OCI-LY1 (cell line): Measurements from ENCODE around the gene ADARB2.

ENCODE experiments used
- H2AFZ ChIP-seq: fragments of 200-600 bp; sonication (generic), shearing (Covaris generic); 2 replicates; pipeline ENCODE4 v1.6.0; 2014; ENCODE audit warnings: antibody characterized with exemption, mild to moderate bottlenecking, low read length
- H3F3A ChIP-seq: fragments of 200-600 bp; sonication (generic), shearing (Covaris generic); 2 replicates; pipeline ENCODE4 v1.6.0; 2014; ENCODE audit warnings: mild to moderate bottlenecking, antibody characterized with exemption, low read length, moderate library complexity; ENCODE audit not compliant: insufficient read depth
- H3K27ac ChIP-seq: fragments of 200-600 bp; sonication (generic); 2 replicates; pipeline ENCODE4 v1.5.1; 2014; ENCODE audit warnings: low read length, mixed run types, mild to moderate bottlenecking, low read depth; ENCODE audit not compliant: poor library complexity, severe bottlenecking
- H3K27me3 ChIP-seq: fragments of 200-600 bp; sonication (generic); 2 replicates; pipeline ENCODE4 v1.6.0; 2014; ENCODE audit warnings: antibody characterized with exemption, mild to moderate bottlenecking, low read length, moderate library complexity; ENCODE audit not compliant: insufficient read depth
- H3K36me3 ChIP-seq: fragments of 200-600 bp; sonication (generic); 2 replicates; pipeline ENCODE4 v1.6.1; 2014; ENCODE audit warnings: mild to moderate bottlenecking, antibody characterized with exemption, low read length, moderate library complexity, mixed read lengths; ENCODE audit not compliant: insufficient read depth
- H3K4me1 ChIP-seq: fragments of 200-600 bp; sonication (generic); 2 replicates; pipeline ENCODE4 v1.5.1; 2014; ENCODE audit warnings: mild to moderate bottlenecking, low read length, moderate library complexity; ENCODE audit not compliant: insufficient read depth, severe bottlenecking
- H3K4me2 ChIP-seq: fragments of 200-600 bp; sonication (generic), shearing (Covaris generic); 2 replicates; pipeline ENCODE4 v1.6.1; 2014; ENCODE audit warnings: low read length
- H3K4me3 ChIP-seq: fragments of 200-600 bp; sonication (generic); 2 replicates; pipeline ENCODE4 v1.5.1; 2014; ENCODE audit warnings: low read length, low read depth, mild to moderate bottlenecking, mixed read lengths; ENCODE audit not compliant: poor library complexity, severe bottlenecking
- H3K79me2 ChIP-seq: fragments of 200-600 bp; shearing (Covaris generic); 2 replicates; pipeline ENCODE4 v1.6.1; 2016; ENCODE audit warnings: mixed run types, low read length, mixed read lengths; ENCODE audit not compliant: insufficient read depth
- H3K9ac ChIP-seq: fragments of 200-600 bp; sonication (generic), shearing (Covaris generic); 2 replicates; pipeline ENCODE4 v1.6.1; 2014; ENCODE audit warnings: mild to moderate bottlenecking, low read length, mixed read lengths
- H3K9me2 ChIP-seq: fragments of 200-600 bp; sonication (generic), shearing (Covaris generic); 2 replicates; pipeline ENCODE4 v1.6.1; 2014; ENCODE audit warnings: low read depth, mild to moderate bottlenecking, low read length, mixed read lengths
- H3K9me3 ChIP-seq: fragments of 200-600 bp; shearing (Covaris generic); 2 replicates; pipeline ENCODE4 v1.6.1; 2014; ENCODE audit warnings: low read length, mixed read lengths
- H4K20me1 ChIP-seq: fragments of 200-600 bp; sonication (generic), shearing (Covaris generic); 2 replicates; pipeline ENCODE4 v1.6.0; 2016; ENCODE audit warnings: mild to moderate bottlenecking, low read length; ENCODE audit not compliant: insufficient read depth
- CTCF ChIP-seq: fragments of 200-600 bp; sonication (generic), shearing (Covaris generic); IDR thresholded peaks from 2 replicates; pipeline ENCODE4 v1.5.1; 2017; ENCODE audit warnings: mild to moderate bottlenecking, antibody characterized with exemption, low read length, moderate library complexity, mixed read lengths
- EZH2 ChIP-seq: fragments of 200-600 bp; sonication (generic), shearing (Covaris generic); IDR thresholded peaks from 2 replicates; pipeline ENCODE4 v1.8.0; 2017; ENCODE audit warnings: borderline replicate concordance, mixed run types, mild to moderate bottlenecking, antibody characterized with exemption, low read length, moderate library complexity, mixed read lengths

ADARB2 gene

GRCh38 chr10:1191752-1192151 lies 545.6 kb downstream of the ADARB2 start:
- Histone ChIP-seq H3K9me2 (no peaks in the 10 kb centered on the region), H3K27me3 (no peaks in the 10 kb centered on the region; the same call in 1 of the 2 replicates), H2AFZ (no peak overlapping the region), H3K9me3 (no peaks in the 10 kb centered on the region), H3K4me3 (no peak overlapping the region), H3F3A (no peaks in the 10 kb centered on the region), H3K4me2 (no peak overlapping the region), H3K36me3 (no peaks in the 10 kb centered on the region; the same call in 1 of the 2 replicates), H3K4me1 (no peaks in the 10 kb centered on the region), H4K20me1 (no peaks in the 10 kb centered on the region), H3K79me2 (no peaks in the 10 kb centered on the region), H3K9ac (no peak overlapping the region), H3K27ac (no peak overlapping the region)
- TF ChIP-seq CTCF, result no peak
- TF ChIP-seq EZH2, result no peak

- no peaks in the 10 kb centered on the region for H3K79me2 ChIP-seq
- no peaks in the 10 kb centered on the region for H3K9me3 ChIP-seq
- H3K9me2 ChIP-seq, result no peaks in the 10 kb centered on the region
- H3F3A ChIP-seq, result no peaks in the 10 kb centered on the region
- H3K4me3 ChIP-seq, result no peak overlapping the region
- no peak overlapping the region for H3K9ac ChIP-seq
- no peak for TF ChIP-seq EZH2
- H3K4me2 ChIP-seq, result no peak overlapping the region
- no peaks in the 10 kb centered on the region for H3K4me1 ChIP-seq
- no peaks in the 10 kb centered on the region; the same call in 1 of the 2 replicates for H3K36me3 ChIP-seq
- no peak overlapping the region for H2AFZ ChIP-seq
- H3K27ac ChIP-seq, result no peak overlapping the region
- no peaks in the 10 kb centered on the region; the same call in 1 of the 2 replicates for H3K27me3 ChIP-seq
- H4K20me1 ChIP-seq, result no peaks in the 10 kb centered on the region
Measured at GRCh38 chr10:1190791-1191490, 546.4 kb downstream of the ADARB2 start.

- H3K27me3 ChIP-seq, result no peaks in the 10 kb centered on the region; the same call in 1 of the 2 replicates
- H3K36me3 ChIP-seq, result no peaks in the 10 kb centered on the region; the same call in 1 of the 2 replicates
- no peaks in the 10 kb centered on the region for H3K9me3 ChIP-seq
- no peak overlapping the region for H3K9ac ChIP-seq
- no peak overlapping the region for H3K27ac ChIP-seq
- TF ChIP-seq EZH2 (no peak), CTCF (no peak)
- no peaks in the 10 kb centered on the region for H4K20me1 ChIP-seq
- no peak overlapping the region for H3K4me2 ChIP-seq
- no peaks in the 10 kb centered on the region for H3K4me1 ChIP-seq
- no peaks in the 10 kb centered on the region for H3K9me2 ChIP-seq
- no peaks in the 10 kb centered on the region for H3K79me2 ChIP-seq
- no peak overlapping the region for H3K4me3 ChIP-seq
- no peak overlapping the region for H2AFZ ChIP-seq
- no peaks in the 10 kb centered on the region for H3F3A ChIP-seq
Measured at GRCh38 chr10:1190052-1190395, 547.3 kb downstream of the ADARB2 start.
